Fibroblast of gingiva (primary cell): Measurements from ENCODE around the gene PIP4K2A.
"Not testable (repeated sequence)": the region's sequence is repeated elsewhere in the genome, so short reads cannot be mapped to it uniquely, and the experiment has no call there.

Experiments
- DNase-seq: peaks from one replicate; pipeline ENCODE4 v3.0.0-alpha.2; 2011; ENCODE audit warnings: low read depth

PIP4K2A gene

DNA sequence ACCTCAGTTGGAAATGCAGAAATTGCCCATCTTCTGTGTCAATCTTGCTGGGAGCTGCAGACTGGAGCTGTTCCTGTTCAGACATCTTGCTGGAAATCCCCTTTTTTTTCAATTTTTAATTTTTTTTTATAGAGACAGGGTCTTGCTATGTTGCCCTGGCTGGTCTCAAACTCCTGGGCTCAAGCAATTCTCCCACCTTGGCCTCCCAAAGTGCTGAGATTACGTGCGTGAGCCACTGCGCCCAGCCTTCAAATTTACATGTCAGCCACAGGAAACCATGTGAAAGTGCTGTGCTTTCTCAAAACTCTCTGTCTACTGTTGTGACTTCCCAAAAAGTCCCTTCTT, 200.0 kb downstream of the PIP4K2A start:
- DNase-seq: not testable (repeated sequence)

GRCh38 chr10:22513483-22514413, 200.6 kb downstream of the PIP4K2A start:
- not testable (repeated sequence) for DNase-seq

DNA sequence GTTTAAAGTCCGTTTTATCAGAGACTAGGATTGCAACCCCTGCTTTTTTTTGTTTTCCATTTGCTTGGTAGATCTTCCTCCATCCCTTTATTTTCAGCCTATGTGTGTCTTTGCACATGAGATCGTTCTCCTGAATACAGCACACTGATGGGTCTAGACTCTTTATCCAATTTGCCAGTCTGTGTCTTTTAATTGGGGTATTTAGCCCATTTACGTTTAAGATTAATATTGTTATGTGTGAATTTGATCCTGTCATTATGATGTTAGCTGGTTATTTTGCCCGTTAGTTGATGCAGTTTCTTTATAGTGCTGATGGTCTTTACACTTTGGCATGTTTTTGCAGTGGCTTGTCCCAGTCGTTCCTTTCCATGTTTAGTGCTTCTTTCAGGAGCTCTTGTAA, 202.4 kb downstream of the PIP4K2A start:
- not testable (repeated sequence) for DNase-seq

- not testable (repeated sequence) for DNase-seq
These were observed 206.2 kb downstream of the PIP4K2A start for GRCh38 chr10:22508214-22508613.

GRCh38 chr10:22505911-22506685, 208.3 kb downstream of the PIP4K2A start:
- DNase-seq: no peak

- no peak for DNase-seq
These were observed 209.6 kb downstream of the PIP4K2A start for GRCh38 chr10:22504766-22505165.

GRCh38 chr10:22503315-22504088, 210.9 kb downstream of the PIP4K2A start:
- no peak for DNase-seq

DNA sequence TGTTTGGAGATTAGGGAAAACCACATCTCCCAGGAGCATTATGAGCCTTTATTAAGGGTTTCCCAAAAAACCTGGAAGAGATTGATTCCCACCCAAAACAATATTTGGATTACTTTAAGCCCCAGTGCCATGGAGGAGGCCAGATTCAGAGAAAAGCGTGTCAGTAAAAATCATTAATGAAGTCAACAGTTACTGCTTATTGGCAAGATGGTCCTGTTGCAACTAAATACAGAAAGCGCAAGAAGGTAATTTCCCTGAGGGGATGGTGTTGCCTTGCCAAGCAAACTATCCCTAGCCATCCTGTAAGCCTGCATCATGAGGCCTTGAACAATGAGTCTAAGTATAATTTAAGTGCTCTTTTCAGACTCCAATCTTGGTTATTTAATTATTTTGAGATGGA, 212.5 kb downstream of the PIP4K2A start:
- no peak for DNase-seq

DNA sequence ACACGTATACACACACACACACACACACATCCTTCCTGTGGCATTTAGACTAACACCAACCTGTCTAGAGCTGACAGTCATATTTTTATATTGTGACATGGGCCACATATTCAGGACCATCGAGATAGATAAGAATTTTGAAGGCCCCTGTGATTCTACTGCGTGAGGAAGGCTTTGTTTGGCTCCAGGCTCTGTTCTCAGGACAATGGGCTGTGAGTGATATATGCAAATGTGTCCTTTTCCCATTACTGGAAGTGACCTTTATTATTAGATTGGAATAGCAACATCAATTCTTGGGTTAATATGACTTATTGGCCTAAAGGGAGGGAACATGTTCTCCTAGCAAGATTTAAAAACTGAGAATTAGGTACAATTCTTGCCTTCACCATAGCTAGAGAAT, 213.0 kb downstream of the PIP4K2A start:
- DNase-seq: no peak

GRCh38 chr10:22500656-22501340, 213.6 kb downstream of the PIP4K2A start:
- DNase-seq: peak; percentile 13

DNA sequence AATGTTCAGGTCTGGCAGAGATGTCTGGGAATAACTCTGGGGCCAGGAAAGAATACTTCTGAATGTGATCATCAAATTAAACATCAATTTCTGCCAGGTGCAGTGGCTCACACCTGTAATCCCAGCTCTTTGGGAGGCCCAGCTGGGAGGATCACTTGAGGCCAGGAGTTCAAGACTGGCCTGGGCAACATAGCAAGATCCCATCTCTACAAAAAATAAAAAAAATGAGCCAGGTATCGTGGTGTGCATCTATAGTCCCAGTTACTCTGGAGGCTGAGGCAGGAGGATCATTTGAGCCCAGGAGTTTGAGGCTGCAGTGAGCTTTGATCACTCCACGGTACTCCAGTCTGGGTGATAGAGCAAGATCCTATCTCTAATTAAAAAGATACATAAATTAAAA, 214.4 kb downstream of the PIP4K2A start:
- not testable (repeated sequence) for DNase-seq

- DNase-seq: no peak
These were observed 219.0 kb downstream of the PIP4K2A start for GRCh38 chr10:22495396-22495795.

DNA sequence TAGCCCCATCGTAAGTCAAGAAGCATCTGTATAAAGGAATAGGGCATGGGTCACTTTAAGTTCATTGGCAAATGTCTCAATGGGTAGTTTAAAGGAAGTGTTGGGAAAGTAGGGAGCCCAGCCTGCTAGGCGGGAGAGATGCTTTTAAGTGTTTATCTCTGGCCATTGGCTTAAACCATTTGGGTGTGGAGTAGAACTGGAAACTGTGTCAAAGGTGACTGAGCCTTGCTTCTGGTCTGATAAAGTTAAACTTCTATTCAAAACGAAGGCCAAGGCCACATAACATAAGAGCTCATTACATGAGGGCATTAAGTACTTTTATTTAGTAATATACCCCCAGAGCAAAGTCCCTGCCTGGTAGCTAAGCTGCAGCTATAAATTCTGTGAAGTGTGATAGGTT, 220.4 kb downstream of the PIP4K2A start:
- no peak for DNase-seq

DNA sequence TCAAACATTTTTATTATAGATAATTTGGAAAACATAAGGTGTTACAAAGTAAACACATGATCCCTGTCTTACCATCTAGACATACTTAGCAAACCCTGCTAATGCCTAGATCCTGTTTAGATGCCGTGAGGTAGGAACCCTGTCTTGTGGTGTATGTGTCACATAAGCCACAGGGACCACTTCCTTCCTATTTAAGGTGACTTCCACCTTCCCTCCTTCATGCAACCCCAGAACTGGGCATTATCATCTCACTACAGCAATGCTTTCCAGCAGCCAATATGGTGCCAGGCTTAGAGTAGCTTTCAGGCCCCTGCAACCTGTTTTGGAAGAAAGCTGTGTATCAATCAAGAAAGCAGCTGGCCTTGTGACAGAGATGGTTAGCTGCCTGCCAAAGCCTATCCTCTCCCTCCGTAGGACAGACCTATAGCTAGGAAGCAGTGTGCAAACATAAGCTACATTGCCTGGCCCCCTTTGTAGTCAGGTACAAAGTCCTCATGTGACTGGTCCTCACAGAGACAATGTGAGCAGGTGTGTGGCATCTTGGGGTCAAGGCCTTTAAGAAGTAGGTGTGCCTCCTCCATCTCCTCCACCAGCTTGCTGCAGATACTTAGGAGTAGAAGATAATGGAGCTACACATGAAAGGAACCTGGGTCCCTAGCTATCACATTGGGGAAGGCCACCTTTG, 222.3 kb downstream of the PIP4K2A start:
- DNase-seq: no peak

GRCh38 chr10:22491480-22491879, 222.9 kb downstream of the PIP4K2A start:
- DNase-seq: no peak

- no peak for DNase-seq
These were observed 224.4 kb downstream of the PIP4K2A start for GRCh38 chr10:22489975-22490374.

DNA sequence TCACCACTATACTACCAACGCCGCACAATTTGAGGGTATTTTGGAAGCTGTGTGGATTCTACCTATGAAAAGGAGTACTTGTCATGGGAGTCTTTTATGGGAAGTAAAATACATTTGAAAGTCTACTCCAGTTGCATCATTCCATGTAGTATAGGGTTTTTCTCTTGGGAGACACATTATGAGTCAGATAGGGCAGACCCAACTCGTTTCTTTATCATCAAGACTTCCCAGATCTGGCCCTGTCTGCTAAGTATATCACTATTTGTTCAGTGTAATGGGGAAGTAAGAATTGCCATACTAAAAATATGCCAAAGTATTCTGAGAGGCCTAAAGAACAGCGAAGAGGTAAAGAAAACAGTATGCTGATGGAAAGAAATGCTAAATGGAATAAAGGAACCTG, 224.9 kb downstream of the PIP4K2A start:
- no peak for DNase-seq

DNA sequence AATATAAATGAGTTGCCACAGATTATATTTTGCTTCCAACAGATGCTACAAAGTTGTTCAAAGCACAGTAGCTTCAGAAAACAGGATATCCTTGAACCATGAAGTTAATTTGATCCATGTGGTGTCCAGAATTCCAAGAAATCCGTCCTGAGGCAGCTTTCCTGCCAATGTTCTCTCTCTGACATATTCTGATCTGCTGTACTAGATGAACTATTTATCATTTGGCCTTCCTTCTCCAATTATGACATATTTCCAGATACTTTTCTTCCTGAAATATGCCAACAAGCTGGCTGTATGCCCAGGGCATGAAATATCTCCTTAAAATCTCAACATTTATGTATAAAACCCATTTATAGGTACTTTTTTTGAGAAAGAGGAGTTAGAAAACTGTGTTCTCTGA, 227.9 kb downstream of the PIP4K2A start:
- peak; percentile 48 for DNase-seq
